Measurements from ENCODE around the gene RAI2. TPM values are rescaled to one million over a fixed set of nuclear protein-coding genes. Genes with fewer than 3 reads are reported as not detected.
"Not testable (repeated sequence)": the region's sequence is repeated elsewhere in the genome, so short reads cannot be mapped to it uniquely, and the experiment has no call there.

Gene RAI2
- total RNA-seq, 1 experiment from 2014 or later: not detected

GRCh38 chrX:17803449-17803848, 57.6 kb downstream of the RAI2 start:
- in situ Hi-C loops (cut with HindIII; ENCODE audit: low pct_unique_long_range_greater_than_20kb, low sequenced_read_pairs): no loop called here
- no peak for DNase-seq (ENCODE audit: low read depth, low spot score)

GRCh38 chrX:17802756-17803155, 58.3 kb downstream of the RAI2 start:
- in situ Hi-C loops (cut with HindIII; ENCODE audit: low pct_unique_long_range_greater_than_20kb, low sequenced_read_pairs): no loop called here
- no peak for DNase-seq (ENCODE audit: low read depth, low spot score)

GRCh38 chrX:17801431-17801830, 59.7 kb downstream of the RAI2 start:
- in situ Hi-C loops (cut with HindIII; ENCODE audit: low pct_unique_long_range_greater_than_20kb, low sequenced_read_pairs): no loop called here
- no peak for DNase-seq (ENCODE audit: low read depth, low spot score)

GRCh38 chrX:17798921-17799320, 62.2 kb downstream of the RAI2 start:
- DNase-seq (ENCODE audit: low read depth, low spot score): no peak
- in situ Hi-C loops (cut with HindIII; ENCODE audit: low pct_unique_long_range_greater_than_20kb, low sequenced_read_pairs): no loop called here

GRCh38 chrX:17792826-17793225, 68.3 kb downstream of the RAI2 start:
- in situ Hi-C loops (cut with HindIII; ENCODE audit: low pct_unique_long_range_greater_than_20kb, low sequenced_read_pairs): no loop called here

GRCh38 chrX:17788956-17789562, 72.0 kb downstream of the RAI2 start:
- DNase-seq (ENCODE audit: low read depth, low spot score): peak; percentile 53
- in situ Hi-C loops (cut with HindIII; ENCODE audit: low pct_unique_long_range_greater_than_20kb, low sequenced_read_pairs): no loop called here

More at GRCh38 chrX:17792826-17793225, 68.3 kb downstream of the RAI2 start:
- DNase-seq (ENCODE audit: low read depth, low spot score): no peak

- DNase-seq (ENCODE audit: low read depth, low spot score): peak; percentile 52
- in situ Hi-C loops (cut with HindIII; ENCODE audit: low pct_unique_long_range_greater_than_20kb, low sequenced_read_pairs): no loop called here
Measured at GRCh38 chrX:17788439-17788838, 72.7 kb downstream of the RAI2 start.

GRCh38 chrX:17787557-17787956, 73.5 kb downstream of the RAI2 start:
- DNase-seq (ENCODE audit: low read depth, low spot score): no peak
- in situ Hi-C loops (cut with HindIII; ENCODE audit: low pct_unique_long_range_greater_than_20kb, low sequenced_read_pairs): no loop called here

- DNase-seq (ENCODE audit: low read depth, low spot score); in situ Hi-C loops (cut with HindIII; ENCODE audit: low pct_unique_long_range_greater_than_20kb, low sequenced_read_pairs): not testable (repeated sequence)
Measured at GRCh38 chrX:17786554-17787347, 74.3 kb downstream of the RAI2 start.

GRCh38 chrX:17779434-17779833, 81.7 kb downstream of the RAI2 start:
- DNase-seq (ENCODE audit: low read depth, low spot score): no peak
- in situ Hi-C loops (cut with HindIII; ENCODE audit: low pct_unique_long_range_greater_than_20kb, low sequenced_read_pairs): no loop called here

- no peak for DNase-seq (ENCODE audit: low read depth, low spot score)
- in situ Hi-C loops (cut with HindIII; ENCODE audit: low pct_unique_long_range_greater_than_20kb, low sequenced_read_pairs): no loop called here
Measured at GRCh38 chrX:17778997-17779396, 82.1 kb downstream of the RAI2 start.

- DNase-seq (ENCODE audit: low read depth, low spot score): no peak
- in situ Hi-C loops (cut with HindIII; ENCODE audit: low pct_unique_long_range_greater_than_20kb, low sequenced_read_pairs): no loop called here
Measured at GRCh38 chrX:17774053-17774452, 87.0 kb downstream of the RAI2 start.

- in situ Hi-C loops (cut with HindIII; ENCODE audit: low pct_unique_long_range_greater_than_20kb, low sequenced_read_pairs): no loop called here
- DNase-seq (ENCODE audit: low read depth, low spot score): no peak
Measured at GRCh38 chrX:17773221-17773876, 87.7 kb downstream of the RAI2 start.

GRCh38 chrX:17769701-17770269, 91.3 kb downstream of the RAI2 start:
- in situ Hi-C loops (cut with HindIII; ENCODE audit: low pct_unique_long_range_greater_than_20kb, low sequenced_read_pairs): no loop called here
- no peak for DNase-seq (ENCODE audit: low read depth, low spot score)

GRCh38 chrX:17768997-17769396, 92.1 kb downstream of the RAI2 start:
- in situ Hi-C loops (cut with HindIII; ENCODE audit: low pct_unique_long_range_greater_than_20kb, low sequenced_read_pairs): no loop called here
- no peak for DNase-seq (ENCODE audit: low read depth, low spot score)

GRCh38 chrX:17767734-17768133, 93.4 kb downstream of the RAI2 start:
- in situ Hi-C loops (cut with HindIII; ENCODE audit: low pct_unique_long_range_greater_than_20kb, low sequenced_read_pairs): no loop called here

GRCh38 chrX:17759990-17760389, 101.1 kb downstream of the RAI2 start:
- in situ Hi-C loops (cut with HindIII; ENCODE audit: low pct_unique_long_range_greater_than_20kb, low sequenced_read_pairs): no loop called here
- DNase-seq (ENCODE audit: low read depth, low spot score): peak; percentile 15

More at GRCh38 chrX:17767734-17768133, 93.4 kb downstream of the RAI2 start:
- peak; percentile 15 for DNase-seq (ENCODE audit: low read depth, low spot score)

- in situ Hi-C loops (cut with HindIII; ENCODE audit: low pct_unique_long_range_greater_than_20kb, low sequenced_read_pairs): no loop called here
- no peak for DNase-seq (ENCODE audit: low read depth, low spot score)
Measured at GRCh38 chrX:17758382-17758781, 102.7 kb downstream of the RAI2 start.

Data from SK-MEL-5 (cell line).